ENCODE measurements around the gene NOTUM. TPM values are rescaled to one million over a fixed set of nuclear protein-coding genes. Genes with fewer than 3 reads are reported as not detected.
A peak's percentile ranks its signal among the peaks of the same experiment; 100 is the strongest.

NOTUM gene
- total RNA-seq, 1 experiment from 2014 or later, result not detected

DNA sequence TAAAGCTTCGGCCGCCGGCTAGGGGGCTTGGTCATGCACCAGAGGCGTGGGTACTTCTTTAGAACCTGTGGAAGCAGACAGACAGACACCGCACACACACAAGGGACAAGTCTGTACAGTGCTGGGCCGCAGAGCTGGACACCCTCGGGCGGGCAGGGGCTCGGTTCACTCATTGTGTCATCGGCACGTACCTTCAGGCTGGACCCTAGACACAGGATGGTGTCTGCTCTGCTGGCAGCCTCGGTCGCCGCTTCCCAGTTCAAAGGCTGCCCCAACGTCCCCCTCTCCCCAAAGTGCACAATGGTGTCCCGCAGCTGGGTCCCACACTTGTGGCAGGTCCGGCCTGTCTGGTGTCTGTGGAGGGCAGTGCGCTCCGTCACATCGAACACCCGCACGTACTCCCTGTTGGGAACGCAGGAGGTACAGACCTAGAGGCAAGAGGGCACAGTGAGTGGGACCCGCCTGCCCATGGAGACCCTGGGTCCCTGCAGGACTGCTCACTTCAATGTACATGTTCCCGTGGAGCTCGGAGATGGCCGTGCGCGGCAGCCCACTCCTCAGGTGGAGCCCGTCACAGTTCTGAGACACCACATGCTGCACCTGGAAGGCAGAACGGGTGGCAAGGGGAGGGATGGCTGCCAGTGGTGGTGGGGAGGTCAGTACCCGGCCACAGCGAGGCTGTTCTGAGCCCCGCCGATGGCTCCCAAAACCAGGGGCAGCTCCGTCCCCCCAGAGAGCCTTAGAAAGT, 46.7 kb downstream of the NOTUM start:
- Mint-ChIP-seq H3K4me1 (ENCODE audit: insufficient read depth, unreplicated experiment) (peaks cover 37% of the 10 kb centered on the region), H3K36me3 (ENCODE audit: insufficient read depth, unreplicated experiment) (peaks cover 55% of the 10 kb centered on the region), H3K4me3 (ENCODE audit: unreplicated experiment) (no peak overlapping the region), H3K9me3 (ENCODE audit: unreplicated experiment) (no peaks in the 10 kb centered on the region), H3K27ac (ENCODE audit: low read depth, unreplicated experiment) (no peak overlapping the region), H3K27me3 (ENCODE audit: insufficient read depth, unreplicated experiment) (no peaks in the 10 kb centered on the region)
- ChIA-PET POLR2A (interaction anchor here (1.1 to 5.2 kb wide), 3 partner anchors 11 to 108 kb away, joined by 3 to 54 read pairs (median 9); partner anchors contain the start of genes CENPX, LRRC45 and MAFG), CTCF (interaction anchor here (0.6 to 1.4 kb wide), 4 partner anchors 9 to 109 kb away, joined by 3 to 7 read pairs (median 5); partner anchors contain the start of genes CENPX and MAFG)
- TF ChIP-seq, protein P1, sequence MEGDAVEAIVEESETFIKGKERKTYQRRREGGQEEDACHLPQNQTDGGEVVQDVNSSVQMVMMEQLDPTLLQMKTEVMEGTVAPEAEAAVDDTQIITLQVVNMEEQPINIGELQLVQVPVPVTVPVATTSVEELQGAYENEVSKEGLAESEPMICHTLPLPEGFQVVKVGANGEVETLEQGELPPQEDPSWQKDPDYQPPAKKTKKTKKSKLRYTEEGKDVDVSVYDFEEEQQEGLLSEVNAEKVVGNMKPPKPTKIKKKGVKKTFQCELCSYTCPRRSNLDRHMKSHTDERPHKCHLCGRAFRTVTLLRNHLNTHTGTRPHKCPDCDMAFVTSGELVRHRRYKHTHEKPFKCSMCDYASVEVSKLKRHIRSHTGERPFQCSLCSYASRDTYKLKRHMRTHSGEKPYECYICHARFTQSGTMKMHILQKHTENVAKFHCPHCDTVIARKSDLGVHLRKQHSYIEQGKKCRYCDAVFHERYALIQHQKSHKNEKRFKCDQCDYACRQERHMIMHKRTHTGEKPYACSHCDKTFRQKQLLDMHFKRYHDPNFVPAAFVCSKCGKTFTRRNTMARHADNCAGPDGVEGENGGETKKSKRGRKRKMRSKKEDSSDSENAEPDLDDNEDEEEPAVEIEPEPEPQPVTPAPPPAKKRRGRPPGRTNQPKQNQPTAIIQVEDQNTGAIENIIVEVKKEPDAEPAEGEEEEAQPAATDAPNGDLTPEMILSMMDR (IDR thresholded peaks at IDR 0.05; ENCODE audit: unreplicated experiment), result no peak
- intact Hi-C loops (cut with micrococcal nuclease), result loop anchor here (10.0 kb wide), 1 partner anchor 49 kb away; the partner anchor contains the start of gene P4HB
- BruUV-seq (replicated peaks), result no TSS peak
- no peak for DNase-seq (ENCODE audit: unreplicated experiment)

- ChIA-PET POLR2A (interaction anchor here (0.8 to 5.2 kb wide), 8 partner anchors 12 to 191 kb away, joined by 3 to 54 read pairs (median 5); partner anchors contain the start of genes ALYREF, ANAPC11, CENPX and LRRC45), CTCF (interaction anchor here (0.6 to 1.4 kb wide), 5 partner anchors 9 to 519 kb away, joined by 3 to 7 read pairs (median 5); partner anchors contain the start of genes BAHCC1, CENPX and MAFG)
- Mint-ChIP-seq H3K27ac (ENCODE audit: low read depth, unreplicated experiment) (peak overlapping the region; percentile 21), H3K9me3 (ENCODE audit: unreplicated experiment) (no peaks in the 10 kb centered on the region), H3K36me3 (ENCODE audit: insufficient read depth, unreplicated experiment) (peaks cover 49% of the 10 kb centered on the region), H3K4me1 (ENCODE audit: insufficient read depth, unreplicated experiment) (peaks cover 37% of the 10 kb centered on the region), H3K4me3 (ENCODE audit: unreplicated experiment) (no peak overlapping the region), H3K27me3 (ENCODE audit: insufficient read depth, unreplicated experiment) (no peaks in the 10 kb centered on the region)
- intact Hi-C loops (cut with micrococcal nuclease), result loop anchor here (10.0 kb wide), 1 partner anchor 49 kb away; the partner anchor contains the start of gene P4HB
- TF ChIP-seq, protein P1 (IDR thresholded peaks at IDR 0.05; ENCODE audit: unreplicated experiment), result no peak
- BruUV-seq (replicated peaks), result no TSS peak
- DNase-seq (ENCODE audit: unreplicated experiment), result no peak
These were observed 47.4 kb downstream of the NOTUM start for GRCh38 chr17:81913394-81914102.

- CTCF ChIA-PET, result interaction anchor here (0.7 to 1.4 kb wide), 4 partner anchors 10 to 518 kb away, joined by 3 to 7 read pairs (median 4); partner anchors contain the start of genes BAHCC1 and MAFG
- H3K27me3 Mint-ChIP-seq (ENCODE audit: insufficient read depth, unreplicated experiment), result no peaks in the 10 kb centered on the region
- POLR2A ChIA-PET, result interaction anchor here (0.7 to 5.2 kb wide), 11 partner anchors 13 to 190 kb away, joined by 3 to 54 read pairs (median 4); partner anchors contain the start of genes ALYREF, ANAPC11, CENPX and LRRC45
- TF ChIP-seq, protein P1 (IDR thresholded peaks at IDR 0.05; ENCODE audit: unreplicated experiment), result no peak
- H3K36me3 Mint-ChIP-seq (ENCODE audit: insufficient read depth, unreplicated experiment), result peaks cover 44% of the 10 kb centered on the region
- peak overlapping the region; percentile 21 for H3K27ac Mint-ChIP-seq (ENCODE audit: low read depth, unreplicated experiment)
- peaks cover 37% of the 10 kb centered on the region for H3K4me1 Mint-ChIP-seq (ENCODE audit: insufficient read depth, unreplicated experiment)
- peak; percentile 89 for DNase-seq (ENCODE audit: unreplicated experiment)
- peak overlapping the region; percentile 66 for H3K4me3 Mint-ChIP-seq (ENCODE audit: unreplicated experiment)
- no peaks in the 10 kb centered on the region for H3K9me3 Mint-ChIP-seq (ENCODE audit: unreplicated experiment)
- no TSS peak for BruUV-seq (replicated peaks)
- intact Hi-C loops (cut with micrococcal nuclease), result loop anchor here (10.0 kb wide), 1 partner anchor 48 kb away; the partner anchor contains the start of gene P4HB
These were observed 48.3 kb downstream of the NOTUM start for GRCh38 chr17:81912441-81913309.

Measured in MCF 10A (cell line).